Measurements from ENCODE around the gene GABRA5.
"Not testable (repeated sequence)": the region's sequence is repeated elsewhere in the genome, so short reads cannot be mapped to it uniquely, and the experiment has no call there.

The GABRA5 gene

GRCh38 chr15:26877831-26878230 lies 11.0 kb downstream of the GABRA5 start:
- DNase-seq (ENCODE audit: low spot score) = no peak

DNA sequence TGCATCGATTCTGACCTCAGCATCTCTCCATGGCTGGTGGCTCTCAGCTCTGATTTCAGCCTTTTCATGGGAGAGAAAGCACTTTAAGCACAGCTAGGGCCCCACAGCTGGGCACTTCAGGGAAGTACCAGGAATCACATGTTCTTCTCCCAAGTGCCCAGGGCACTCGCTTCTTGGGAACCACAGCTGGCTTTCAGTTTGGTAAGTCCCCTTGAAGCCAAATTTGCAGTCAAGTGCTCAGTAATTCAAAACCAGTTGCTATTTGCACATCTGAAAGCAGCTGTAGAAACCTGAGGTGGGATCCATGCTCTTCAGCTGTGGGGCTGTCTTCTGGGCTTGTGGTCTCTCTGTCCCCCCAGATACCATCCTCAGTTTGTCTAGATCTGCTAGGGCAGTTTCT lies 12.8 kb downstream of the GABRA5 start:
- DNase-seq (ENCODE audit: low spot score) = no peak

- no peak for DNase-seq (ENCODE audit: low spot score)
Observed at GRCh38 chr15:26882112-26882511, 15.2 kb downstream of the GABRA5 start.

GRCh38 chr15:26882616-26883365 lies 15.9 kb downstream of the GABRA5 start:
- no peak for DNase-seq (ENCODE audit: low spot score)

DNA sequence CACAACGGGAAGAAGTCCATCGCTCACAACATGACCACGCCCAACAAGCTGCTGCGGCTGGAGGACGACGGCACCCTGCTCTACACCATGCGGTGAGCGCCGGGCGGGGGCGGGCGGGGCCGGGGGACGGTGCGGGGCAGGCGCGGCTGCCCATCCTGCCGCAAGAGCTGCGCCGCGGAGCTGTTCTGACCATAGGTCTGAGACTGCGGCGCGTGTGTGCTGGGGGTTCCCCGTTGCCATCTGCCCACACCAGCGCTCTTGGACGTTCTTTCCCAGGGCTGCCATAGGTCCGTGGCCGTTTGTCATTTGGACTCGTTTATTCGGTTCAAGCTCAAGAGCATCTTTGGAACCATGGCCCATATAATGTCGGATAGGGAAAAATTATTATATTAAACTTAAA lies 16.6 kb downstream of the GABRA5 start:
- no peak for DNase-seq (ENCODE audit: low spot score)

GRCh38 chr15:26886566-26886965 lies 19.7 kb downstream of the GABRA5 start:
- DNase-seq (ENCODE audit: low spot score) = no peak

DNA sequence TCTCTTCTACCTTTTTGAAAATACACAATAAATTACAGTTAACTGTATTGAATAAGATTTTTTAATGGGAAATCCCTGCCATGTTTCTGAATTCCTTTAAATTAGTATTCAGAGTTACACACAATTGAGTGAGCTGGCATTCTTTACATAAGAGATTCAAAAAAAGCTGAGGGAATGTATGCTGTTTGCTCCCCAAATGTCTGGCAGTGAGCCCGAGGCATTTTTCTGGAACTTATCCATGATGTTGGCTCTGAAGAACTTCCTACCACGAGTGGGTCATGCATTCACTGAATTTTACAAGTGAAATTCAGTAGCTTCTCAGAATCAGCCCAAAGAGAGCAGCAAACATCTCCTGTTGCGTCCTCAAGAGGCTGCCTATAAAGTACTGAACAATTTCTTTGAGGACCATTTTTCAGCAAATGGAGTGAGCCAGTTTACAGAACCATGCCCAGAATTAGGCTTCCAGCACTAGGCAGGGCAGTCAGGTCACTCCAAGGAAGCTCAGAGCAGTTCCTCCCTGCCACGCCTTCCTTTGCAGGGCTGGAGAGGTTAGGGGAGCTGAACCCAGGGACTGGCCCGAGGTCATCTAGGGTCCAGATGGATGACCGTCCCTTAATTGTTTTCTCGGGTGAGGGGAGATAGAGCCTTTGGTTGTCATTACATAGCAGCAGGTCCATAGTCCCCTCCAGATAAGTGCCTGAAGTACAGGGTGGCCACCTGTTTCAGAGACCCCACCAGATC lies 21.2 kb downstream of the GABRA5 start:
- no peak for DNase-seq (ENCODE audit: low spot score)

DNA sequence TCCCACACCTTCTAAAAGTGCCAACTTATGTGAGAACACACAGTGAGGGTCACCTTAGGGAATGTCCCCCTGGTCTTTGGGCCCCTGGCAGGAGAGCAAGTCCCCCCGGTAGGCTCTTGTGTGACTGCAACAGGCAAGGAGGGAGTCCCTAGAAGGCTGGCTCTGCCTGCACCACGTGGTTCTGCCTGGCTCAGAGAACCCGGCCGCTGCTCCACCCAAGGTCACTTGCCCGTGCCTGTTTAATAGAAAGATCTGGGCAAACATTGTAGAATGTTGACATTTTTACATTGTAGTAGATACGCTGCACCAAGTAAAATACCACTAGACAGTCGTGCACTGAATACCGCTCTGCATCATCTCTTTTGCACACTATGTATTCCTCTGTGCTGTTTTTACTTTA lies 21.9 kb downstream of the GABRA5 start:
- no peak for DNase-seq (ENCODE audit: low spot score)

- peak; percentile 67 for DNase-seq (ENCODE audit: low spot score)
Observed at GRCh38 chr15:26889298-26889898, 22.5 kb downstream of the GABRA5 start.

- no peak for DNase-seq (ENCODE audit: low spot score)
Observed at GRCh38 chr15:26890451-26890850, 23.6 kb downstream of the GABRA5 start.

DNA sequence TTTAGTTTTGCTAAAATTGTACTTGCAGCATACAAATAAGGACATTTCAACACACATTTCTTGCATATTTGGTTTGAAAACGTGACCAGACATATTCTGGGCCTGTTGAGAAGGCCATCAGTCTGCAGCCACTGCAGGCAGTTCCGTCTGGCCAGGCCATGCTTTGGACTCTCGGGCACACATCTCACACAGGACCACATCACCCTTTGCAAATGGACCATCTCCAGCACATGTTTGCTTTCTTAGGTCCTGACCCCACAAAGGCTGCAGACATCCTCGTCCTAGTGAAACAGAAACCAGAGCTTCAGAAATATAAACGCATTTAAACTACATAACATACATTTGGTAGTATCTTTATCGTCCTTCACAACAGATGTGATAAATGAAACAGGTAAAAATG lies 24.1 kb downstream of the GABRA5 start:
- no peak for DNase-seq (ENCODE audit: low spot score)

GRCh38 chr15:26891448-26892181 lies 24.8 kb downstream of the GABRA5 start:
- DNase-seq (ENCODE audit: low spot score) = peak; percentile 75

GRCh38 chr15:26892182-26892518 lies 25.3 kb downstream of the GABRA5 start:
- peak; percentile 2 for DNase-seq (ENCODE audit: low spot score)

GRCh38 chr15:26892678-26893077 lies 25.8 kb downstream of the GABRA5 start:
- no peak for DNase-seq (ENCODE audit: low spot score)

- no peak for DNase-seq (ENCODE audit: low spot score)
Observed at GRCh38 chr15:26893351-26894065, 26.6 kb downstream of the GABRA5 start.

DNA sequence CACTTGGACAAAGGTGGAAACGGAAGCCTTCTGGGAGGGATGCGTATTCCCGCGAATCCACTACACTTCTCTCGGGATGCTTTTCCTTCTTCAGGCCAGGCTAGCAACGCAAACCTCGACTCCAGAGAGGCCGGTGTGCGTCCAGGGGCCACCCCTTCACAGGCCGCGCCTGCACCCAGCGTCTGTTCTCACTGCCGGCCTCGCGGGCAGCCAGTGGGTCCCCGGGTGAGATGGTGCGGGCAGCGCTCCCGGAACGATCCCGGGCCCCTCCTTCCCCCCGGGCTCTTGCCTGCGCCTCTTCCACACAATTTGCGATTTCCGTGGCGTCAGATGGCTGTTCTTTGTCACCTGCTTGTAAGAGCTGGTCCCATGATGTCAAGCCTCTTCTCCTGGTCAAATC lies 27.3 kb downstream of the GABRA5 start:
- DNase-seq (ENCODE audit: low spot score) = no peak

GRCh38 chr15:26895346-26895745 lies 28.5 kb downstream of the GABRA5 start:
- DNase-seq (ENCODE audit: low spot score) = not testable (repeated sequence)

DNA sequence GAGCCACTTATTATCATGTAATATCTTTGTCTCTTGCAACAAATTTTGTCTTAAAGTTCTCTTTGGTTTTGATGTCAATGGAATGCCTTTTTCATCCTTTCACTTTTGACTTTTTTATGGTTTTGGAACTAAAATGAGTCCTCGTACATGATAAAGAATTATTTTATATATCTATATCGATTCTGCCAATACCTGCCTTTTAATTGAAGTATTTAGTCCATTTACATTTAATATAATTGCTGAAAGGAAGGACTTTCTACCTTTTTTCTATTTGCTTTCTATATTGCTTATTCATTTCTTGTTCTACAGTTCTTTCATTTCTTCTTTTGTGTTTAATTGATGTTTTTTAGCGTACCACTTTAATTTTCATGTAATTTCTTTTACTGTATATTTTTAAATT lies 32.8 kb downstream of the GABRA5 start:
- no peak for DNase-seq (ENCODE audit: low spot score)

- DNase-seq (ENCODE audit: low spot score) = no peak
Observed at GRCh38 chr15:26901041-26901440, 34.2 kb downstream of the GABRA5 start.

DNA sequence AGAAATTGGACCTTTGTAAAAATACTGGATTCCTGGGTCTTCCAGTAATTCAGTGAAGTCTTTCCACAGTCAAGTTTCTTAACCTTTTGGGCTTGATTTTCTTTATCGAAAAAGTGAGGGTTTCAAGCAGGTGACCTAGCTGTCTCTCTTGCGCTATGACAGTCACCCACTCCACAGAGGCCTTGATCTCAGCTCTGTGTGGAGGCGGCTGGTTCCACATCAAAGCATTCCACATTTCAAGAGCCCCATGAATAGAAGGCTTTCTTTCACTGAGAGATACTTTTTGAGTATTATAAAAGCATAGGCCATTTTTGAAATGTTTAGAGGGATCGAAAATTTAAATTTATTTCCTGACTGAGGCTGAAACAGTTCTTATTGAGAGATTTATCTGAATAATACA lies 43.9 kb downstream of the GABRA5 start:
- DNase-seq (ENCODE audit: low spot score) = no peak

GRCh38 chr15:26921433-26921832 lies 54.6 kb downstream of the GABRA5 start:
- DNase-seq (ENCODE audit: low spot score) = no peak

DNA sequence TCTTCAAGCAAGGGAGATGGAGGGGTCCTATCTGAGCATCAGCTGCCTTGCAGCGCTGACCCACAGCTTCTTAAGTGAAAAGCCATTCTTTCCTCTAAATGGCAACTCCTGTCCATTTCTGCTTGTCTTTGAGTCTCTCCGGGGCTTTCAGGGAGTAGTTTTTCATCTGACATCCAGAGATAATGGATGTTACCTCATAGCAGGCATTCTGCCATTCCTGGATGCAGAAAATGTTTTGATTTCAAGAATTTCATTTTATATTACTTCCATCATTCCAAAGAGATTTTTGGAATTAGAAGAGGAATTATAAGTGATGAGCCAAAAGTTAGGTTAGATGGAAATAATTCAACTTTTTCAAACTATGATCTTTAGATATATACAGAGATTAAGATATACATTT lies 59.2 kb downstream of the GABRA5 start:
- DNase-seq (ENCODE audit: low spot score) = no peak
